Peyer's patch (tissue), 4 donors: ENCODE measurements around the gene BCR.
"Not testable (repeated sequence)": the region's sequence is repeated elsewhere in the genome, so short reads cannot be mapped to it uniquely, and the experiment has no call there.

ENCODE experiments used
- POLR2A ChIP-seq, 2 donors: fragments of 450-650 bp; IDR thresholded peaks; one replicate each; pipeline ENCODE4 v1.5.1; 2017; ENCODE audit warnings: antibody characterized with exemption in 2 of 2, mild to moderate bottlenecking in 2 of 2, moderate library complexity in 2 of 2
- TF ChIP-seq, protein P1 (sequence below), 6 experiments: fragments of 450-650 bp in 4 of 6; fragments of 200-600 bp in 2 of 6; sonication (generic) in 1 of 6; IDR thresholded peaks; one replicate each; pipeline ENCODE4 v1.5.1; 2017 to 2019; ENCODE audit warnings: antibody characterized with exemption in 6 of 6, mild to moderate bottlenecking in 3 of 6, moderate library complexity in 1 of 6

GRCh38 chr22:23333822-23334221, 153.5 kb downstream of the BCR start:
- TF ChIP-seq, protein P1, sequence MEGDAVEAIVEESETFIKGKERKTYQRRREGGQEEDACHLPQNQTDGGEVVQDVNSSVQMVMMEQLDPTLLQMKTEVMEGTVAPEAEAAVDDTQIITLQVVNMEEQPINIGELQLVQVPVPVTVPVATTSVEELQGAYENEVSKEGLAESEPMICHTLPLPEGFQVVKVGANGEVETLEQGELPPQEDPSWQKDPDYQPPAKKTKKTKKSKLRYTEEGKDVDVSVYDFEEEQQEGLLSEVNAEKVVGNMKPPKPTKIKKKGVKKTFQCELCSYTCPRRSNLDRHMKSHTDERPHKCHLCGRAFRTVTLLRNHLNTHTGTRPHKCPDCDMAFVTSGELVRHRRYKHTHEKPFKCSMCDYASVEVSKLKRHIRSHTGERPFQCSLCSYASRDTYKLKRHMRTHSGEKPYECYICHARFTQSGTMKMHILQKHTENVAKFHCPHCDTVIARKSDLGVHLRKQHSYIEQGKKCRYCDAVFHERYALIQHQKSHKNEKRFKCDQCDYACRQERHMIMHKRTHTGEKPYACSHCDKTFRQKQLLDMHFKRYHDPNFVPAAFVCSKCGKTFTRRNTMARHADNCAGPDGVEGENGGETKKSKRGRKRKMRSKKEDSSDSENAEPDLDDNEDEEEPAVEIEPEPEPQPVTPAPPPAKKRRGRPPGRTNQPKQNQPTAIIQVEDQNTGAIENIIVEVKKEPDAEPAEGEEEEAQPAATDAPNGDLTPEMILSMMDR (IDR thresholded peaks at IDR 0.05): not testable (repeated sequence)
- TF ChIP-seq POLR2A (IDR thresholded peaks at IDR 0.05): not testable (repeated sequence)
